Transverse colon (tissue), 4 donors: ENCODE results near the gene FOXP2.

Source experiments
- CTCF ChIP-seq, 5 experiments: fragments of 200-600 bp in 3 of 5; fragments of 450-650 bp in 2 of 5; sonication (generic) in 3 of 5; IDR thresholded peaks; 1 replicate in 2 of 5; 2 replicates in 3 of 5; pipeline ENCODE4 v1.5.1; 2016 to 2017; ENCODE audit warnings: antibody characterized with exemption in 5 of 5, inconsistent platforms in 3 of 5, mild to moderate bottlenecking in 2 of 5, moderate library complexity in 1 of 5
- EP300 ChIP-seq: sonication (generic); formaldehyde crosslinking; IDR thresholded peaks from one replicate; pipeline ENCODE4 v1.6.1; 2017; ENCODE audit warnings: antibody characterized with exemption, low read depth
- POLR2A ChIP-seq: fragments of 450-650 bp; IDR thresholded peaks from one replicate; pipeline ENCODE4 v1.6.1; 2016; ENCODE audit warnings: antibody characterized with exemption, mild to moderate bottlenecking, moderate library complexity
- POLR2AphosphoS5 ChIP-seq, 3 donors: sonication (generic); formaldehyde crosslinking; IDR thresholded peaks; one replicate each; pipeline ENCODE4 v1.6.1; 2016; ENCODE audit warnings: antibody characterized with exemption in 3 of 3

GRCh38 chr7:114567416-114567815 is 152.8 kb downstream of the FOXP2 start:
- TF ChIP-seq CTCF (IDR thresholded peaks at IDR 0.05) (no peak), POLR2AphosphoS5 (IDR thresholded peaks at IDR 0.05) (no peak), POLR2A (no peak), EP300 (no peak)
